Stomach (tissue), 4 donors: ENCODE measurements around the gene EN2.

Source experiments
- EP300 ChIP-seq: sonication (generic); formaldehyde crosslinking; IDR thresholded peaks from one replicate; pipeline ENCODE4 v1.6.1; 2017; ENCODE audit warnings: antibody characterized with exemption
- POLR2A ChIP-seq, 4 donors: fragments of 450-650 bp; IDR thresholded peaks; one replicate each; pipeline ENCODE4 v1.6.1; 2016; ENCODE audit warnings: antibody characterized with exemption in 4 of 4, control low read depth in 2 of 4, mild to moderate bottlenecking in 1 of 4, moderate library complexity in 1 of 4
- POLR2AphosphoS5 ChIP-seq, 3 donors: sonication (generic); formaldehyde crosslinking; IDR thresholded peaks; one replicate each; pipeline ENCODE4 v1.6.1; 2016; ENCODE audit warnings: antibody characterized with exemption in 3 of 3
- TF ChIP-seq, protein P1 (sequence below), 7 experiments: fragments of 450-650 bp in 4 of 7; fragments of 200-600 bp in 3 of 7; sonication (generic) in 3 of 7; IDR thresholded peaks; one replicate each; pipeline ENCODE4 v1.5.1; 2016 to 2019; ENCODE audit warnings: antibody characterized with exemption in 7 of 7, control low read depth in 2 of 7, mild to moderate bottlenecking in 1 of 7

DNA sequence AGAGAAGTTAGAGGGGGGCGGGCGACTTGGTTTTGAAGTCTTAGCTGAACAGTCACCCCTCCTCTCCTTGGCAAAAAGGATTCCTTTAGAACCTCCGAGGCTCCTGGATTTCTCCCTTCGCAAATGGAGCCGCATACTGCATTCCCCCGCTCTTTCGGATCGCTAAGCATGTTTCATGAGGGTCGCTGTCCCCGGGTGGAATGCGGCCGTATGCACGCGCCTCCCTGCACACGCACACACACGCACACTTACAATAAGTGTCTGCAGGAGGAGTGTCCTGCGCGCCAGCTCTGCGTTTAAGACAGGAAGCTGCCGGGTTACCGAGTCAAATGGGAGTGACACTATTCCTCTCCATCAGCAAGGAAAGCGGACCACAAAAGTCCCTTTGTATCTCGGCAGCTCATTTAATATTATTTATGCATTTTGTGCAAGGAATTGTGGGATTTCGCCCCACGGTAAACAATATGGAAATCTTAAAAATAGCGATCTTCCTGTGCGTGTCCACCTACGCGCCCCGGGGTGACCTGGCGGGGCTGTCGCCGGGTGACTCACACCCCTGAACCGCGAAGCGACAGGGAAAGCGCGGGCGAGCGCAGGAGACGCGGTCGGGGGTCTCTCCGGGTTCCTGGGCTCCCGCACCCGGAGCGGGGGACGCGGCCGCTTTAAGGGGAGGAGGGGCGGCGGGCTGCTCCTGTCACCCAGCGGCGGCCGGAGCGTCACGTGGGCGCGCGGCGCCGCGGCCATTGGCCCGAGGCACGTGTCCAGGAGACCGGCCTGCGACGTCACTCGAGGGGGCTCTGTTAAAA lies 988 bp upstream of the EN2 start:
- no peak for TF ChIP-seq EP300
- TF ChIP-seq, protein P1, sequence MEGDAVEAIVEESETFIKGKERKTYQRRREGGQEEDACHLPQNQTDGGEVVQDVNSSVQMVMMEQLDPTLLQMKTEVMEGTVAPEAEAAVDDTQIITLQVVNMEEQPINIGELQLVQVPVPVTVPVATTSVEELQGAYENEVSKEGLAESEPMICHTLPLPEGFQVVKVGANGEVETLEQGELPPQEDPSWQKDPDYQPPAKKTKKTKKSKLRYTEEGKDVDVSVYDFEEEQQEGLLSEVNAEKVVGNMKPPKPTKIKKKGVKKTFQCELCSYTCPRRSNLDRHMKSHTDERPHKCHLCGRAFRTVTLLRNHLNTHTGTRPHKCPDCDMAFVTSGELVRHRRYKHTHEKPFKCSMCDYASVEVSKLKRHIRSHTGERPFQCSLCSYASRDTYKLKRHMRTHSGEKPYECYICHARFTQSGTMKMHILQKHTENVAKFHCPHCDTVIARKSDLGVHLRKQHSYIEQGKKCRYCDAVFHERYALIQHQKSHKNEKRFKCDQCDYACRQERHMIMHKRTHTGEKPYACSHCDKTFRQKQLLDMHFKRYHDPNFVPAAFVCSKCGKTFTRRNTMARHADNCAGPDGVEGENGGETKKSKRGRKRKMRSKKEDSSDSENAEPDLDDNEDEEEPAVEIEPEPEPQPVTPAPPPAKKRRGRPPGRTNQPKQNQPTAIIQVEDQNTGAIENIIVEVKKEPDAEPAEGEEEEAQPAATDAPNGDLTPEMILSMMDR (IDR thresholded peaks at IDR 0.05): no peak
- TF ChIP-seq POLR2AphosphoS5 (IDR thresholded peaks at IDR 0.05): no peak
- no peak for TF ChIP-seq POLR2A (IDR thresholded peaks at IDR 0.05)
